Fibroblast of lung (primary cell): Measurements from ENCODE around the gene SETBP1. TPM values are rescaled to one million over a fixed set of nuclear protein-coding genes. Genes with fewer than 3 reads are reported as not detected.

ENCODE experiments used
- DNase-seq, 2 donors: peaks; one replicate each; pipeline versions ENCODE4 v3.0.0 to v3.0.0-alpha.2; 2010; ENCODE audit warnings: low read depth in 2 of 2
- H2AFZ ChIP-seq: 2 replicates; pipeline ENCODE4 v1.5.1; 2012; ENCODE audit warnings: low read length, control low read depth, inconsistent platforms
- H3K27ac ChIP-seq: 2 replicates; pipeline ENCODE4 v1.5.1; 2011; ENCODE audit warnings: low read length, control low read depth; ENCODE audit not compliant: insufficient read depth
- H3K27me3 ChIP-seq: 2 replicates; pipeline ENCODE4 v1.5.1; 2011; ENCODE audit warnings: mild to moderate bottlenecking, low read length; ENCODE audit not compliant: control insufficient read depth, insufficient read depth
- H3K36me3 ChIP-seq: 2 replicates; pipeline ENCODE4 v1.5.1; 2011; ENCODE audit warnings: low read length; ENCODE audit not compliant: control insufficient read depth, insufficient read depth
- H3K4me1 ChIP-seq: 2 replicates; pipeline ENCODE4 v1.5.1; 2011; ENCODE audit warnings: low read length; ENCODE audit not compliant: control insufficient read depth, insufficient read depth; ENCODE audit errors: extremely low read depth
- H3K4me2 ChIP-seq: 2 replicates; pipeline ENCODE4 v1.5.1; 2011; ENCODE audit warnings: low read length, control low read depth; ENCODE audit not compliant: insufficient read depth; ENCODE audit errors: extremely low read depth
- H3K4me3 ChIP-seq, 4 experiments: fragments of 200-600 bp in 1 of 4; sonication (generic) in 1 of 4; replicated peaks in 1 of 4; 2 replicates each; pipeline ENCODE4 v1.5.1; 2011 to 2016; ENCODE audit warnings: low read length in 4 of 4, low read depth in 3 of 4, mild to moderate bottlenecking in 3 of 4, control low read depth in 2 of 4, inconsistent platforms in 1 of 4, mixed read lengths in 1 of 4; ENCODE audit not compliant: insufficient read depth in 1 of 4; ENCODE audit errors: control extremely low read depth in 1 of 4
- H3K79me2 ChIP-seq: 2 replicates; pipeline ENCODE4 v1.5.1; 2012; ENCODE audit warnings: mild to moderate bottlenecking, low read length, inconsistent platforms; ENCODE audit not compliant: control insufficient read depth, insufficient read depth
- H3K9ac ChIP-seq: 2 replicates; pipeline ENCODE4 v1.5.1; 2011; ENCODE audit warnings: mild to moderate bottlenecking, low read length, control low read depth; ENCODE audit not compliant: insufficient read depth
- H3K9me3 ChIP-seq: 2 replicates; pipeline ENCODE4 v1.5.1; 2012; ENCODE audit warnings: low read depth, low read length; ENCODE audit not compliant: control insufficient read depth, insufficient read depth
- H4K20me1 ChIP-seq: 2 replicates; pipeline ENCODE4 v1.5.1; 2011; ENCODE audit warnings: low read length; ENCODE audit not compliant: control insufficient read depth, insufficient read depth; ENCODE audit errors: extremely low read depth
- EZH2 ChIP-seq: IDR thresholded peaks from 2 replicates; pipeline ENCODE4 v1.5.1; 2012; ENCODE audit warnings: low read length, control low read depth, mild to moderate bottlenecking; ENCODE audit errors: missing control alignments
- polyA plus RNA-seq, 2 donors: library from polyadenylated mRNA; depleted of rRNA in 1 of 2; stranded (reverse) in 1 of 2; unstranded in 1 of 2; fragments of >200 nt; gene quantifications; 2 replicates each; pipeline ENCODE4 v1.2.1, GENCODE V29; 2011 to 2012; ENCODE audit warnings: missing spikeins in 1 of 2
- total RNA-seq: library from RNA; depleted of rRNA; stranded (reverse); fragments of >200 nt; gene quantifications from 2 replicates; pipeline ENCODE4 v1.2.1, GENCODE V29; 2014
- TF ChIP-seq, protein P1 (sequence below), 2 donors: IDR thresholded peaks in 1 of 2; conservative IDR thresholded peaks in 1 of 2; 1 replicate in 1 of 2; 2 replicates in 1 of 2; pipeline ENCODE4 v1.5.1; 2011 to 2012; ENCODE audit warnings: low read length in 2 of 2, control low read depth in 1 of 2, inconsistent platforms in 1 of 2, low read depth in 1 of 2, mild to moderate bottlenecking in 1 of 2

The SETBP1 gene
- total and polyA plus RNA-seq, 2 donors (not counting 1 experiment from before 2014, with no cell fraction given), result 4.5 to 5.4 TPM

DNA sequence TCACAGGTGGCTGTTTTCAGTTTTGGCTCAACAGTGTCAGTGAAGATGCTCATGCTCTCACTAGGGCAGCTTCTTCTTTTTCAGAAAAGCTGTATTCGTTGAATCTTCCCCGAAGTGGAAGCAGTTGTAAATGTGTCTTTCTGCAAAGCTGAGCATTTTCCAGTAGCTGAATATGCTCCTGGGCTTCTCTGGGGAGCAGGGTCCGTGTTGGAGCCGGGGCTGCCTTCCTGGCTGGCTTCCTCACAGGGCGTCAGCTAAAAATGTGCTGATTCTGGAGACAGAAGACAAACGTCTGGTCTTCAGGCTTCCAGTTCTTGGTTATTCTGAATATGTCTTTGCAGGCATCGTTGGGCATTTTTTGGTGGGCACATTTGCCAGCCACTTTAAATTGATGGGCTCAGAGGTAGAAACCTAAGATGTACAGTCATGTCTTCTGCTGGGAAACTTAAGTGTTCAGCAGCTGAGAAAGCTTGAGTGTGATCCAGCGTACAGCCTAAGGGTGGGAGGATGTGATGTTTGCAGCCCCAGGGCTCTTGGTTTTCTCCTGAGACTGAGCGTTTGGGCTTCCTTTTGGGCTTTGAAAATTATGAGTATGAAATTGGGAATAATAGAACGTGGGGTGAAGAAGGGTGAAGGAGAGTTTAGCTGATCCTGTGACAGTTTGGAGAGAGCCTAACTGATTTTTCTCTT is 19.0 kb downstream of the SETBP1 start:
- H3K9me3 ChIP-seq, result no peaks in the 10 kb centered on the region
- H3K4me3 ChIP-seq, result no peak overlapping the region
- DNase-seq, result no peak
- no peak overlapping the region for H3K4me2 ChIP-seq
- TF ChIP-seq, protein P1, sequence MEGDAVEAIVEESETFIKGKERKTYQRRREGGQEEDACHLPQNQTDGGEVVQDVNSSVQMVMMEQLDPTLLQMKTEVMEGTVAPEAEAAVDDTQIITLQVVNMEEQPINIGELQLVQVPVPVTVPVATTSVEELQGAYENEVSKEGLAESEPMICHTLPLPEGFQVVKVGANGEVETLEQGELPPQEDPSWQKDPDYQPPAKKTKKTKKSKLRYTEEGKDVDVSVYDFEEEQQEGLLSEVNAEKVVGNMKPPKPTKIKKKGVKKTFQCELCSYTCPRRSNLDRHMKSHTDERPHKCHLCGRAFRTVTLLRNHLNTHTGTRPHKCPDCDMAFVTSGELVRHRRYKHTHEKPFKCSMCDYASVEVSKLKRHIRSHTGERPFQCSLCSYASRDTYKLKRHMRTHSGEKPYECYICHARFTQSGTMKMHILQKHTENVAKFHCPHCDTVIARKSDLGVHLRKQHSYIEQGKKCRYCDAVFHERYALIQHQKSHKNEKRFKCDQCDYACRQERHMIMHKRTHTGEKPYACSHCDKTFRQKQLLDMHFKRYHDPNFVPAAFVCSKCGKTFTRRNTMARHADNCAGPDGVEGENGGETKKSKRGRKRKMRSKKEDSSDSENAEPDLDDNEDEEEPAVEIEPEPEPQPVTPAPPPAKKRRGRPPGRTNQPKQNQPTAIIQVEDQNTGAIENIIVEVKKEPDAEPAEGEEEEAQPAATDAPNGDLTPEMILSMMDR (conservative IDR thresholded peaks at IDR 0.05 in 1 of 2, IDR thresholded peaks at IDR 0.05 in 1 of 2; ENCODE audit: low read depth in 1 of 2, low read length in 2 of 2), result no peak
- no peak for TF ChIP-seq EZH2
- H3K79me2 ChIP-seq, result no peaks in the 10 kb centered on the region
- H3K9ac ChIP-seq, result no peak overlapping the region
- H3K36me3 ChIP-seq, result no peaks in the 10 kb centered on the region
- H3K27ac ChIP-seq, result no peak overlapping the region
- peaks cover 3% of the 10 kb centered on the region for H3K4me1 ChIP-seq
- no peaks in the 10 kb centered on the region for H3K27me3 ChIP-seq
- H4K20me1 ChIP-seq, result no peaks in the 10 kb centered on the region
- no peak overlapping the region for H2AFZ ChIP-seq

DNA sequence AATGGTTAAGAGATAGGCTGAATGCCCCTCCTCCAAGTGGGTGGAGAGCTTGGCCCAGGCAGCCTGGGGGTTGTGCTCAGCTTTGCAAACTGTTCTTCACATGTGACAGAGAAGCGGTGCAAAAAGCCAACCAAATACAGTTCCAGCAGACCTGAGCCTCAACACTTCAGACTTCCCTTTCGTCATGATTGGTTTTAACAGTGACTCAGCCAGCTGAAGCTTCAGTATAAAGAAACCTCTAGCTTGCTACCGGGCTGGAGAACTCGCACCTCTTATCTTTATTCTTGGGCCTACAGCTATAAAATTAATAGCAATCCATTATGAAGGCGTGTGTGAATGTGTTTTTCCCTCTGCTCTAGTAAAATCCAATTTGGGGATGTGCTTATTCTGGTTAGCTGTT is 20.0 kb downstream of the SETBP1 start:
- DNase-seq, result peak; percentile 56 to 70
- H4K20me1 ChIP-seq, result no peaks in the 10 kb centered on the region
- no peak overlapping the region for H2AFZ ChIP-seq
- no peaks in the 10 kb centered on the region for H3K36me3 ChIP-seq
- H3K79me2 ChIP-seq, result no peaks in the 10 kb centered on the region
- no peak overlapping the region for H3K27ac ChIP-seq
- no peaks in the 10 kb centered on the region for H3K9me3 ChIP-seq
- no peak overlapping the region for H3K4me2 ChIP-seq
- no peak overlapping the region for H3K9ac ChIP-seq
- H3K4me1 ChIP-seq, result peaks cover 3% of the 10 kb centered on the region
- no peaks in the 10 kb centered on the region for H3K27me3 ChIP-seq
- TF ChIP-seq, protein P1 (conservative IDR thresholded peaks at IDR 0.05 in 1 of 2, IDR thresholded peaks at IDR 0.05 in 1 of 2; ENCODE audit: low read depth in 1 of 2, low read length in 2 of 2), result no peak
- TF ChIP-seq EZH2, result no peak
- no peak overlapping the region for H3K4me3 ChIP-seq

DNA sequence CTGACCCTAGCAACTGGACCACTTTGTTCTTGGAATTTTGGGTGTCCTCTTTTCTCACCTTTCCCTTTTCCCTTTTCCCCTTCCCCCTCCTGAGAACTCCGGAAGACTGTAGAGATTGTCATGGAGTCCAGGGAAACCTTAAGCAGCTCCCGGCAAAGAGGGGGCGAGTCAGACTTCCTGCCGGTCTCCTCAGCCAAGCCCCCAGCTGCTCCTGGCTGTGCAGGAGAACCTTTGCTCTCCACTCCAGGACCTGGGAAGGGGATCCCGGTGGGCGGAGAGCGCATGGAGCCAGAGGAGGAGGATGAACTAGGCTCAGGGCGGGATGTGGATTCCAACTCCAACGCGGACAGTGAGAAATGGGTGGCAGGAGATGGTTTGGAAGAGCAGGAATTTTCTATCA is 20.5 kb downstream of the SETBP1 start:
- no peak overlapping the region for H3K27ac ChIP-seq
- no peaks in the 10 kb centered on the region for H3K9me3 ChIP-seq
- H3K9ac ChIP-seq, result no peak overlapping the region
- no peak overlapping the region for H3K4me3 ChIP-seq
- H3K27me3 ChIP-seq, result no peaks in the 10 kb centered on the region
- peak in 1 of 2 donors; percentile 31 for DNase-seq
- no peaks in the 10 kb centered on the region for H3K79me2 ChIP-seq
- no peak overlapping the region for H3K4me2 ChIP-seq
- H3K4me1 ChIP-seq, result peaks cover 3% of the 10 kb centered on the region
- no peaks in the 10 kb centered on the region for H3K36me3 ChIP-seq
- no peaks in the 10 kb centered on the region for H4K20me1 ChIP-seq
- TF ChIP-seq, protein P1 (conservative IDR thresholded peaks at IDR 0.05 in 1 of 2, IDR thresholded peaks at IDR 0.05 in 1 of 2; ENCODE audit: low read depth in 1 of 2, low read length in 2 of 2), result no peak
- TF ChIP-seq EZH2, result no peak
- H2AFZ ChIP-seq, result no peak overlapping the region
